Measurements from ENCODE around the gene VPS26C.
A peak's percentile ranks its signal among the peaks of the same experiment; 100 is the strongest.
"Not testable (repeated sequence)": the region's sequence is repeated elsewhere in the genome, so short reads cannot be mapped to it uniquely, and the experiment has no call there.

Gene VPS26C

DNA sequence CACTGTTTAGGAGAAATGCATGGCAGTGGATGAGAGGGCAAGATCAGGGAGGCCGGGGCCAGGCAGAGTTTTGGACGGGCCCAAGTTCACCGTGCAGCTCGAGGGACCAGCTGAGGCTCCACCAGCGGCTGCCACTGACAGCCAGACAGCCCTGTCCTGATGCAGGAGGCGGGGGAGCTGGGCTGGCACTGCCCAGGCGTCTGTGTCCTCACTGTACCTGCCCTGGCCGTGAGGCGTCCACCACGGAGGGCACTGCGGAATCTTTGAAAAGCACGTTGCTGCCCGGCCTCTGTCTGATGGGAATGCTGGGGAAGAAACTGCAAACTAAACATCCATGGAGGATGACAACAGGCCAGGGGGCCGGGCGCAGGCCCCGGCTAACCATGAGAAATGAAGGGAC is 35.5 kb downstream of the VPS26C start:
- no peak for DNase-seq (ENCODE audit: low read depth in 1 of 2, low spot score in 1 of 2)

DNA sequence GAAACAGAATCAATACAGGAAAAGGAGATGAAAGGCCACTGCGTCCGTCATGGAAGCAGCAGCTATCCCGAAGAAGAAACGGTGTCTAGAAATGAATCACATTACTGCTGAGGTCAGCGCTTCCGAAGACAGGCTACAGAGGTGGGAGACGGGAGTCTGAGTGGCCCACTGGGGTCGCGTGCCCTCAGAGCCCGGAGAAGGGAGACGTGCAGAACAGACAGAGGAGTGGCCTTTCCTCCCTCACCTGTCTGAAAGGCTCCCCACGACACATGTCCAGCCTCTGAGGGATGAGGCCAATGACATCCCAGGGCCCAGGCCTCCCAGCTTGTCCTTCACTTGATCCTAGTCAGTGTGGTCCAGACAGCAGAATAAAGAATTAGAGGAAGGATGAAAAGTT is 35.9 kb downstream of the VPS26C start:
- DNase-seq (ENCODE audit: low read depth in 1 of 2, low spot score in 1 of 2), result no peak

DNA sequence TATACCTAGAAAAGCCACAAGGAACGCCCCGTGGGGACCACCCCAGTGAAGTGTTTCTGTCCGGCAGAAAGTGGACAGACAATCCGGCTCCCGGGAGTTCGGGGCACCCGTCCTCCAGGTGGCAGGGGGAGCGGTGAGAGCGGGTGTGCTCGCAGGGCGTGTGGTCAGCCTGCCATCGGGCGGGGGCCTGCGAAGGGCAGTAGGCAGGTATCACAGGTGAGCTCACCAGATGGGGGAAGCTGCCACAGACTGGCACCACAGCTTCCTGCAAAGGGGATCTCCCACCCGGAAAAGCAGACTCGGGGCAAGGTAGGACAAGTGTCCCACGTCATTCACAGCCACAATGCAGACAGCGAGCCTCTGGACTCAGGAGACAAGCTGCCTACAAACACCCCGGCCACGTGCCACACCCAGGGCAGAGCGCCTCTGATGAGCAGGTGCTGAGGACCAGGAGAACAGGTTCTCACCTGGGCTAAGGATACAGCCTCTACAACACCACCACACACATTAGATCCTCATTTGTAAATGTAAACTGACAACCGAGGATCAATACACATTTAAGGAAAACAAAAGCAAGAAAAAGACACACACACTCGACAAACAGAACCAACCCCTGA is 36.4 kb downstream of the VPS26C start:
- DNase-seq (ENCODE audit: low read depth in 1 of 2, low spot score in 1 of 2), result no peak

DNA sequence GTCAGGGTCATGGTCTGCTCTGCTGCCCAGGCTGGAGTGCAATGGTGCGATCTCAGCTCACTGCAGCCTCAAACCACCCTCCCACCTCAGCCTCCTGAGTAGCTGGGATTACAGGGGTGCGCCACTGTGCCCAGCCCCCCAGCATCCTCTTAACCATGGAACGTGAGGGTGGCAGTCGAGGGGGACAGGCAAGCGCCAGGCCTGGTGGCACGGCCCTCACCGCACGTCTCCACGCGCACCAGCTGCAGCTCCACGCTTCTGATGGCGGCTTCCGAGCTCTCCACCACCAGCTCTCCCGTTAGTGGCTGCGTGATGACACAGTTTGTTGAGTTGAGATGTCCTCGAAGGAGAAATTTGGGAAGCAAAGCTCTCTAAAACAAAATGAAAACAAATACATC is 39.1 kb downstream of the VPS26C start:
- DNase-seq (ENCODE audit: low read depth in 1 of 2, low spot score in 1 of 2), result no peak

DNA sequence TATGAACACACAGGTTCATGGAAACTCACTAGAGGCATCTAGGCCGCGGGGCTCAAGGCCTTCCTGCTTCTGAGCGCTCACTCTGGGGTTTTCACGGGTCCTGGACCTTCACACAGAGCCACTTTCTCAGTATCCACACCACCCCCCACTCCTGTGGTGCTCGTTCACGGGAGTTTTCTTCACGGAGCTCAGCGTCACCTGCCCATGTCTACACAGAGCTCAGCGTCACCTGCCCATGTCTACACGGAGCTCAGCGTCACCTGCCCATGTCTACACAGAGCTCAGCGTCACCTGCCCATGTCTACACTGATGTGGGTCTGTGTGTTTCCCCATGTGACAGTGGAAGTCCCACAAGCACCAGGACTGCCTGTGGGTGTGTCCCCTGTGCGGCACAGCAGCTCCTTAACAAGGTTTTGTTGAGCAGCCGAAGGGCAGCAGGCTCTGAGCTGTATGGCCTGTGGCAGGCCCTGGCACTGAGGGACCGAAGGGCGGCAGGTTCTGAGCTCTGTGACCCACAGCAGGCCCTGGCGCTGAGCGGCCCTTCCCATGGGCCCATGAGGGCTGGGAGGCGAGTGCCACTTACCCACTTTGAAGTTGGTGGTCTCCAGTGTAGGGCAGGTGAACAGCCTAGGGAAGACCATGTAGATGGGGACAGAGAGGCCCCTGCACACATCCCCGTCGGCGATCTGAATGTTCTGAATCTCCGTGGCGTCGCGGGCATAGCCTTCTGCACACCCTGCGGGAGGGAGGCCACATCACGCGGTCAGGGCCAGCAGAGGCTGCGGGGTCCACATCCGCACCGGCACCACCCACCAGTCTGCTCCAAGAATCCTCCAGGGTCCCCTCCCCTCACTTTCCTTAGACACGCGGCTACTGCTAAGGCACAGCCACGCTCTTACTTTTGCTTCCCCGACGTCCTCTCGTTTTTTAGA is 39.8 kb downstream of the VPS26C start:
- no peak for DNase-seq (ENCODE audit: low read depth in 1 of 2, low spot score in 1 of 2)

DNA sequence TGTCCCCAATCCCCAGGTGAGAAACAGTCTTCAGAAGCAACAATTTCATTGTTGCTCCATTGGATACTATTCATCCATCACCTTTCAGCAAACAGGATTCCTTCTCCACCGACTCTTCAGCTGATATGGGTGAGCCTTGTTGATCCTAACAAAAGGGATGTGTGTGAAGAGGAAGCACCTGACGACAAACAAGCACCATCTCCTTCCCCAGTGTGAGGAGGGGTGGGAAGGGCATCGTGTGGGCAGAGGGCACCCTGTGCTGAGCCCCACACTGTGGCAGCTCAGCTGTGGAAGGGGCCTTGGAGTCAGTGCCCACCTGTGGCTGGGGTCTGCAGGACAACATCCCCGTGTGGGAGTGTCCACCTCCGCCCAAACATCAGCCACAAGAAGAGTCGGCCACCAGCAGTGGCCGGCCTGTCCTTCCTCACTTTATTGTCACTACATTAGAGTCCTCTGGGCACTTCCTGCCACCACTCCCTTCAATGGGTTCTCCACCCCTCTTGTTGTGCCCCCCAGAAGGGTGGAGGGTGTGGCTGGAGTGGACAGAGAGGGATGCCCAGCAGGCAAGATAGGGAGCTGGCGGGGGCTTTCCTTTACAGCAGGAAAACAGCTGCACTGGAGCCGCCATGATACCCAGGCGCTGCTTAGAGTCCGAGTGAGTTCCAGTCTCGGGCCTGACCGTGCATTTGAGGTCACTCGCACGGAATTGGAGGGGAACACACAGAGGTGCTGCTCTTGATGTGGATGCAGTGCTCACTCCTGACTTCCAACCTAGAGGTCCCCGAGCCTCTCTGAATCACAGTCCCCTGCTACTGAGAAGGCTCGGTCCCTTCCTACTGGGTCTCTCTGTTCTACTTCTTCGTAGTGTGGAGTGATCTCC is 40.9 kb downstream of the VPS26C start:
- DNase-seq (ENCODE audit: low read depth in 1 of 2, low spot score in 1 of 2), result no peak

DNA sequence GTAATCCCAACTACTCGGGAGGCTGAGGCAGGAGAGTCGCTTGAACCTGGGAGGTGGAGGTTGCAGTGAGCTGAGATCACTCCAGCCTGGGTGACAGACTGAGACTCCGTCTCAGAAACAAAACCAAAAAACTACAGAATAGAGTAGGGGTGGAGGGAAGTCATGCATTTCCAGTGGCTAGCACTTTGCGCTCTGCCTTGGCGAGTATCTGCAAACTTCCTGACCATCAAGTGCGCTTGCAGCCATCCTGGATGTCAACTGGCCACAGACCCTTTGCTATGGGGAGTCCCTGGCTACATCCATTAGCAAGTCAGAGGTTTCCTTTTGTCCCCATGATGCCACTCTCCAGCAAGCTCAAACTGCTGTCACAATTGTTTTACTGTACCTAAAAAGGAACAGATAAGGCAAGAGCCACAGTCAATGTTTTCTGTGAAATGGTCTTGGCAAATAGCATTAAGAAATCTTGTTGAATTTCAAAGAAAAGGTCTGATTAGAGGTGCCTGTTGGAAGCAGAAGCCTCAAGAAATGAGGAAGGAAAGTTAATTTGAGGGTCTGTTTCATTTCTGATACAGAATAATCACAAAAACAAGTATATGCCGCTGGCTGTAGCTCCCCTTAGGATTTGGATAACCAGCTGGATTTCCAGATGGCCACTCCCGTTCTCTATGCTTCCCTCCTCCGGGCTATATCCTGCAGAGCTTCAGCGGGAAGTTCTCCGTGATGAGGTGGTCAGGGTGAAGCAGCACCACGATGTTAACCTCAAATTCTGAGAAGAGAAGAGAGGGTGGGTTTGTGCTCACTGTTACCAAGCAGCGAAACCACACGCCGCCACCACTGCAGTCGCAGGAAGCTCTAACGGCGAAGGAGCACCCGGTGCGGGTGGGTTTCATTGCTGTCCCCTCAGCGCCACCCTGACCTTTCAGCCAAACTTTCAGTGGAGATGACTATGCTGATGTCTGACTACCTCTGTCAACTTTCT is 42.0 kb downstream of the VPS26C start:
- peak in 1 of 2 donors; percentile 14 for DNase-seq (ENCODE audit: low read depth in 1 of 2, low spot score in 1 of 2)

DNA sequence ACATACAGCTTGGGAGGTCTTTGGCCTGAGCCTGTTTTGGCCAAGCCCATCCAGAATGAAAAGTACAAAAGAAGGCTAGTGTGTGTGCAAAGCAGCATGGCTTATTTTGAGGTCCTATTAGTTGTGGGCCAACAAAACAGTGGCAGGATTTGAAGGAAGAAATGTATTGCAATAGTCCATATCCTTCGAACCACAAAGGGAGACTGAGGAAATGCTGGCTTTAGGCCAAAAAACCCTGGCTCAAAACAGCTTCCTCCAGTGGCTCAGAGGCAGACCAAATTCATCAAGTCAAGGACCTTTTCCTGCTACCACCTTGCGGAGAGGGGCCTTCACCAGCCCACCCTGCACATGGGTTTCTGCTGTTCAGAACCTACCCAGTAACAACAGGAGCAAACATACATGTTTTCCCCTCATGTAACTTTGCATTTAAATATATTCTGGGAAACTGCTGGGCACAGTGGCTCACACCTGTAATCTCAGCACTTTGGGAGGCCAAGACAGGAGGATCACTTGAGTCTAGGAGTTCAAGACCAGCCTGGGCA is 43.3 kb downstream of the VPS26C start:
- DNase-seq (ENCODE audit: low read depth in 1 of 2, low spot score in 1 of 2), result no peak

DNA sequence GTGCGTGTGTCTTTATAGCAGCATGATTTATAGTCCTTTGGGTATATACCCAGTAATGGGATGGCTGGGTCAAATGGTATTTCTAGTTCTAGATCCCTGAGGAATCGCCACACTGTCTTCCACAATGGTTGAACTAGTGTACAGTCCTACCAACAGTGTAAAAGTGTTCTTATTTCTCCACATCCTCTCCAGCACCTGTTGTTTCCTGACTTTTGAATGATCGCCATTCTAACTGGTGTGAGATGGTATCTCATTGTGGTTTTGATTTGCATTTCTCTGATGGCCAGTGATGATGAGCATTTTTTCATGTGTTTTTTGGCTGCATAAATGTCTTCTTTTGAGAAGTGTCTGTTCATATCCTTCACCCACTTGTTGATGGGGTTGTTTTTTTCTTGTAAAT is 44.9 kb downstream of the VPS26C start:
- not testable (repeated sequence) for DNase-seq (ENCODE audit: low read depth in 1 of 2, low spot score in 1 of 2)

DNA sequence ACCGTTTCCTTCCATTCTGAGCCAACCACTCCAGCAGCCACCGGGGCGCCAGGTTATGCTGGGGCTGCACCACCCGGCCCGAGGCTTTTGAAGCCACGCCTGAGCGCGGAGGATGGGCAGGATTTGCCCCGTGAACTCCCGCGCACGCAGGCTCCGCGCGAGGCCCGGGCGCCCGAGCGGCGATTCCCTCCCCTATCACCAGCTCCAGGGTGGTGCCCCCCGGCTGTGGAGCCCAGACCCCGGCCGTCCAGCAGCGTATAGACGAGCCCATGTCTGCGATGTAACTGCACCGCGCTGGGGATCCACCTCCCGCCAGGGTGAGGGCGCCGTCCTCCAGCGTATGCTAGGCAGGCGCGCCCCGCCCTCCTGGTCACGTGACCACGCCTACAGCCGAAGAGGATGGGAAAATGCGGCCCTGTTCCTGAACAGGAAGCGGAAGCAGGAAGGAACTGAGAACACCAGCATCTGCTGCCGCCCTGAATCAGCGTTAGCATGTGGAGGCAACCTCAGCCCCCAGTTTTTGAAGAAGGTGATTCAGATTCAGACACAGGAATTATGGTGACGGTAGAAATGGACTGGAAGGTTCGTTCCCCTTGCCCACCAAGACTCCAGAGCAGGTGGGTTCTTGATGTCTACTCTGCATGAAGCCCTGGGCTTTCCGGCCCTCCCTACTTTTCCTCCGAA is 46.0 kb downstream of the VPS26C start:
- peak; percentile 85 to 92 for DNase-seq (ENCODE audit: low read depth in 1 of 2, low spot score in 1 of 2)

DNA sequence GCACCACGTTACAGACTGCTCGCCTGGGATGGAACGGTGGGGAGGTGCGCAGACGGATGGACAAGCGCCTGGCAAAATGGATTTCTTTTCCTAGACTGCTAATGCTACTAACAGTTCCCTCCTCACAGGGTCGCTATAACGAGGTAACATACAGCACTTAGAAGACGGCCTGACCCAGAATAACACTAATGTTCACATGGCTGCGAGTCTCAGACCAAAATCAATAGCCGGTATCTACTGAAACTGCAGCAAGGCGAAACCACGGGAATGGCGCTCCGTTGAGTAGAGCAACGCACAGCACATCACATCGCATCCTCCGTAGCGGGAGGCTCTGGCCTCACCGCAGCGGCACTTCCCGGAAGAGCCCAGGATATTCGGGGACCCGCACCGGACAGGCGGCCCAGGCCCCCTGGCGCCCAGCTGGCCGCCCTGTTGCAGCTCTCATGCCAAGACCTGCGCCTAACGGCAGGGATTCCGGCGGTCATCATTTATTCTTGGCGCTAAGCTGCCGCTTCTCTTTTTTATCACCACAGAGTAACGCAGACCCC is 46.6 kb downstream of the VPS26C start:
- DNase-seq (ENCODE audit: low read depth in 1 of 2, low spot score in 1 of 2), result peak; percentile 7 to 21

DNA sequence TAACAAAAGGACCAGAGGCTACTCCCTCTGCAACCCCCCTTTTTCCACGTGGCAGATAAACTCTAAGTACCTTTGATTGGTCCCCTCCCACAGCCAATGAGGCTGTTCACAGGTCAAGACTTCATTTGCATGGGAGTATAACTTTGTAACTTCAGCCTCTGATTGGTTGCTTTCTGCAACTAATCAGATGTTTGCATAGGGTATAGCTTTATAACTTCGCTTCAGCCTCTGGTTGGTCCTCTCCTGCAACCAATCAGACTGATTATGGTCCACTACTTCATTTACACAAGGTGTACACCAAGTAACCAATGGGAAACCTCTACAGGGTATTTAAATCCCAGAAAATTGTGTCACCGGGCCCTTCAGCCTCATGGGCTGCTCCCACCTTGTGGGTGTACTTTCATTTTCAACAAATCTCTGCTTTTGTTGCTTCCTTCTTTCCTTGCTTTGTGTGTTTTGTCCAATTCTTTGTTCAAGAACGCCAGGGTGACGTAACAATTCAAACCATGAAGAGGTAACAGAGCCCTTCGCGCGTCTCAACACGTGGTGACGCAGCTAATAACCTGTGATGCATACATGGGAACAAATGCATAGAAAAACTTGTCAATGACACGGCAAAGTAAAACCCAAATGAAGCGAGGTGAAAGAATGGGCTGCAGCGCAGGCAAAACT is 47.2 kb downstream of the VPS26C start:
- no peak for DNase-seq (ENCODE audit: low read depth in 1 of 2, low spot score in 1 of 2)

DNA sequence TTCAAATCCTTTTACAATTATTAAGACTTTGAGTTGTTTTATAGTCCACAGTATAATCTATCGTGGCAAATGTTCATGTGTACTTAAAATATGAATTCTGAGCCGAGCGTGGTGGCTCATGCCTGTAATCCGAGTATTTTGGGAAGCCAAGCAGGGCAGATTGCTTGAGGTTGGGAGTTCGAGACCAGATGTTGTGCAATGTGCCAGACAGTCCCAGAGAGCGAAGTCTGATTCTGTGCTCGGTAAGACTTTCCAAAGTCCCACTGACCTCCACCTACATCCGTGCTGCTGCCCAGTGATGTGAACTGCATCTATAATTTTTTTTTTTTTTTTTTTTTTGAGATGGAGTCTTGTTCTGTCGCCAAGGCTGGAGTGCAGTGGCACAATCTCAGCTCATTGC is 52.2 kb downstream of the VPS26C start:
- DNase-seq (ENCODE audit: low read depth in 1 of 2, low spot score in 1 of 2), result no peak

DNA sequence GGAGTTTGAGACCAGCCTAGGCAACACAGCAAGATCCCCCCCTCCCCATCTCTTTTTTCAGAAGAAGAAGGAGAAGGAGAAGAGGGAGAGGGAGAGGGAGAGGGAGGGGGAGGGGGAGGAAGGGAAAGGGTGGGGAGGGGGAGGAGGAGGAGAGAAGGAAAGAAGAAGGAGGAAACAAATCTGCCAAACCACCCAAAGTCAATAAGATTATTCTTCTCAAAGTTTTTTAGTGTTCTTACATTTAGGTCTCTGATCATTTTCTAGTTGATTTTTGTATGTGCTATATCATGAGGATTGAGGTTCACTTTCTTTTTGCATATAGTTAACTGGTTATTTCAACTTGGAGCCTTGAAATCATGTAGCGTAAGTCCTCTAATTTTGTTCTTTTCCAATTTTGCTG is 56.3 kb downstream of the VPS26C start:
- no peak for DNase-seq (ENCODE audit: low read depth in 1 of 2, low spot score in 1 of 2)

DNA sequence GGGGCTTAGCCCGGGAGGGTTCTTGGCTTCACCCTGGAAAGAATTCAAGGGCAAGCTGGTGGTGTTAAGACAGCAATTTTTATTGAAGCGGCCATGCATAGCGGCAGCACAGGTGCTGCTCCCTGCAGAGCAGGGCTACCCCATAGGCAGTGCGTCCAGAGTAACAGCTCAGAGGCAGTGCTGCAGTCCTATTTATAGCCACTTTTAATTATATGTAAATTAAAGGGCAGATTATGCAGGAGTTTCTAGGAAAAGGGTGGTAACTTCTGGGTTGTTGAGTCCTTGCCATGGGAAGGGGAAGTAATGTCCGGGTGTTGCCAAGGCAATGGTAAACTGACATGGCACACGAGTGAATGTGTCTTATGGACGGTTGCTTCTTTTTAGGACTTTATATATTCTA is 57.0 kb downstream of the VPS26C start:
- DNase-seq (ENCODE audit: low read depth in 1 of 2, low spot score in 1 of 2), result no peak

DNA sequence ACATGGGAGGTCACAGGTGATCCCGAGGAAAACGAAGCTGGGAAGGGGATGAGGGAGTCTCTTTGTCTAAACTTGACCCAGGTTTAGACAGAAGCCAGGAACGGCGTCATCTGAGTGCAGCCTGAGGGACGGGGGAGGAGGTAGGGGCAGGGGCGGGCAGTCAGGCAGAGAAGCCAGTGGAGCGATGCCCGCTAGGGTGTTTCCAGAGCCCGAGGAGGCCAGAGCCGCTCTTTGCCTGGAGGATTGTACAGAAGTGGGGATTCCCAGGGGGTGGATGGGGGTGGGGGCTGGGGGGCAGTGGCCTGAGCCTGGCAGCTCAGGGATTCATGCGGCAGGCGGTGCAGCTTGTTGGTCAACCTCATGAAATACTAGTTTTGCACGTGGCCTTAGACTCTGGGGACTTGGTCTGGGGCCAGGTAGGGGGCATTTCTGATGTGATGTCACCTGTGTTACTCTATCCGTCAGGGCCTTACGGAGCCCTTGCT is 58.4 kb downstream of the VPS26C start:
- no peak for DNase-seq (ENCODE audit: low read depth in 1 of 2, low spot score in 1 of 2)

DNA sequence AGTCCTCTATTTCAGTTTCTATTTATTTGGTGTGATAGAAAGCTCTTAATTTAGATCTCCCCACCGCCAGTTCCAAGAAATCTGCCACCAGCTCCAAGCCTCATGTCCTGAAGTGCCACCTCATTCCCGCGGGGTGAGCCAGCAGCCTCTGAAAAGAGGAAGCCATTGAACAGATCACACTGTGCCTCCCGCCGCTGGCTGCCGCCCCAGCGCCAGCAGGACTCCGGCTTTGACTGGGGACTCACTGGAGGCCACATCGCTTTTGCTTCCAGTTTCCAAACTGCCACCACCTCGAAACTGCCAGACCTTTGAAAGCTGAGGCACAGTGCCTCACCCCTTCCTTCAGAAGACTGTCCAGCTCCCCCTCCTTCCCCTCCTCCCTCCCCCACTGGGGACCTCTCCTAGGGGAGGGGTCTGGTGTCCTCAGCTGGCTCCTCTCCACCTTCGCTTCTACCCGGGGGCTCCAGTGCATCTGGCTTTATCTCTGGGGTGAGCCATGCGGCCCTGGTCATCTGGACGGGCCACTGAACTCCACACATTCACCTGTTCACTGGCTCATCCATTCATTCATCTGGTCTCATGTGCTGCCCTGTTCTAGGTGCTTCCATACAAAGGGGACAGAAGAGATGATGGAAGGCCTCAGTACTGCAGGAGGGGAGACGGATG is 58.9 kb downstream of the VPS26C start:
- DNase-seq (ENCODE audit: low read depth in 1 of 2, low spot score in 1 of 2), result no peak

DNA sequence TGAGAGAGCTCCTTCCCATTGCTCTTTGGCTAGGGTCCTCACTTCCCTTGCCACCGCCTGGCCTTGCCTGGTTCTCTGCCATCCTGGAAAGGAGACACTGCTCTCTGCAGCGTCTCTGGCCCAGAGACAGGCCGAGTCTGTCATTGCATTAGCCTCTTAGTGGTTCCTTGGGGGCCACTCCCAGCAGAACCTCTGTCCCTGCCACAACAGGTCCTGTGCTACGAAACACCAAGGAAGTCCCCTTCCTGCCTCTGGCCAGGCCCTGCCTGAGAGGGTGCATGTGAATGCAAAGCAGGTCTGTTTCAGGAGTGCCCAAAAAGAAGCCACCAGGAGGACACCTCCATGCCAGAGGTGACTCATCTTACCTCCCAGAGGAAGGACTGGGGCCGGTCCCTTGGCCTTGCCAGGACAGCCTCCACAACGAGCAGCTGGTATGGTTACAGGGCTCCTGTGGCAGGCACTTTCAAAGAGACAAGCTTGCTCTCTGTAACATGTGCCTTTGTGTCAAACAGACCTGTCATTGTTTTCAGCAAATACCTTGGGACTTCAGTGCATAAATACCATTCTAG is 59.6 kb downstream of the VPS26C start:
- no peak for DNase-seq (ENCODE audit: low read depth in 1 of 2, low spot score in 1 of 2)

Measured in activated CD4-positive, alpha-beta T cell treated with anti-CD3 and anti-CD28 coated beads, Interleukin-2, amount 50 U/mL, for 24 hours (primary cell).